Keratinocyte (primary cell): ENCODE data around the gene THAP11.

Source experiments
- EZH2 ChIP-seq: IDR thresholded peaks from one replicate; pipeline ENCODE4 v1.6.1; 2012; ENCODE audit warnings: inconsistent platforms, mild to moderate bottlenecking, low read length, moderate library complexity
- TF ChIP-seq, protein P1 (sequence below), 3 experiments: IDR thresholded peaks in 1 of 3; conservative IDR thresholded peaks in 1 of 3; optimal IDR thresholded peaks in 1 of 3; 2 replicates in 2 of 3; 3 replicates in 1 of 3; pipeline versions ENCODE3 to v1.5.1; 2011; ENCODE audit warnings: low read length in 3 of 3, mild to moderate bottlenecking in 3 of 3, moderate library complexity in 2 of 3, control low read depth in 1 of 3, inconsistent platforms in 1 of 3; ENCODE audit not compliant: insufficient read depth in 2 of 3; ENCODE audit errors: extremely low read depth in 1 of 3

DNA sequence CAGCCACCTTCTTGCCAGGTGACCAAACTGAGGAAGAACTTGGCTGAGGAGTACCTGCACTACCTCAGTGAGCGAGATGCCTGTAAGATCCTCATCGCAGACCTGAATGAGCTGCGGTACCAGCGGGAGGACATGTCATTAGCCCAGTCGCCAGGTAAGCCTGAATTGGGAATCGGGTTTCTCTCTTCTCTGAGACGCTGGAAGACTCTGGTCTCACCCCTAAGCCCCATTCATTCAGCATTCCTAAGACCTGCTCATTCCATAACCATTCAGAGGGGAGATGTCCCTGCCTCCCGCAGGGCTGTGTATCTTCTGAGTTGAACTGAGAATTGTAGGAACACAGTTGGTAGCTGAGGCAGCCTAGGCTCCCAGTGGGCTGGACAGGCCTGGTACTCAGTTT lies 17.0 kb upstream of the THAP11 start:
- TF ChIP-seq, protein P1, sequence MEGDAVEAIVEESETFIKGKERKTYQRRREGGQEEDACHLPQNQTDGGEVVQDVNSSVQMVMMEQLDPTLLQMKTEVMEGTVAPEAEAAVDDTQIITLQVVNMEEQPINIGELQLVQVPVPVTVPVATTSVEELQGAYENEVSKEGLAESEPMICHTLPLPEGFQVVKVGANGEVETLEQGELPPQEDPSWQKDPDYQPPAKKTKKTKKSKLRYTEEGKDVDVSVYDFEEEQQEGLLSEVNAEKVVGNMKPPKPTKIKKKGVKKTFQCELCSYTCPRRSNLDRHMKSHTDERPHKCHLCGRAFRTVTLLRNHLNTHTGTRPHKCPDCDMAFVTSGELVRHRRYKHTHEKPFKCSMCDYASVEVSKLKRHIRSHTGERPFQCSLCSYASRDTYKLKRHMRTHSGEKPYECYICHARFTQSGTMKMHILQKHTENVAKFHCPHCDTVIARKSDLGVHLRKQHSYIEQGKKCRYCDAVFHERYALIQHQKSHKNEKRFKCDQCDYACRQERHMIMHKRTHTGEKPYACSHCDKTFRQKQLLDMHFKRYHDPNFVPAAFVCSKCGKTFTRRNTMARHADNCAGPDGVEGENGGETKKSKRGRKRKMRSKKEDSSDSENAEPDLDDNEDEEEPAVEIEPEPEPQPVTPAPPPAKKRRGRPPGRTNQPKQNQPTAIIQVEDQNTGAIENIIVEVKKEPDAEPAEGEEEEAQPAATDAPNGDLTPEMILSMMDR (optimal IDR thresholded peaks at IDR 0.05 in 1 of 3, IDR thresholded peaks at IDR 0.05 in 1 of 3, conservative IDR thresholded peaks at IDR 0.05 in 1 of 3; ENCODE audit: extremely low read depth in 1 of 3, insufficient read depth in 2 of 3, low read length in 3 of 3) = no peak
- no peak for TF ChIP-seq EZH2
